Measurements from ENCODE around the gene HACL1. TPM values are rescaled to one million over a fixed set of nuclear protein-coding genes. Genes with fewer than 3 reads are reported as not detected.
A peak's percentile ranks its signal among the peaks of the same experiment; 100 is the strongest.

Gene HACL1
- total RNA-seq (ENCODE audit: insufficient read depth, low replicate concordance), result 18.3 TPM

- DNase-seq (ENCODE audit: low spot score), result peak; percentile 100
Measured at GRCh38 chr3:15601399-15602145, at the start of gene HACL1, which contains the start of gene BTD. Gene HACL1 (minus strand): TSS chr3:15601569. CDS start chr3:15601463, 106 bp downstream. Gene BTD (plus strand): TSS chr3:15601745. CDS start chr3:15635440, 33,695 bp downstream.

- DNase-seq (ENCODE audit: low spot score), result no peak
Measured at GRCh38 chr3:15649858-15650257, 48.5 kb upstream of the HACL1 start.

GRCh38 chr3:15649341-15649740 lies 48.0 kb upstream of the HACL1 start:
- DNase-seq (ENCODE audit: low spot score), result no peak

- peak; percentile 51 for DNase-seq (ENCODE audit: low spot score)
Measured at GRCh38 chr3:15647611-15648167, 46.3 kb upstream of the HACL1 start.

GRCh38 chr3:15646851-15647511 lies 45.6 kb upstream of the HACL1 start:
- DNase-seq (ENCODE audit: low spot score), result peak; percentile 96

- peak; percentile 83 for DNase-seq (ENCODE audit: low spot score)
Measured at GRCh38 chr3:15645740-15646501, 44.6 kb upstream of the HACL1 start.

GRCh38 chr3:15645246-15645645 lies 43.9 kb upstream of the HACL1 start:
- no peak for DNase-seq (ENCODE audit: low spot score)

- no peak for DNase-seq (ENCODE audit: low spot score)
Measured at GRCh38 chr3:15638891-15639262, 37.5 kb upstream of the HACL1 start.

GRCh38 chr3:15638193-15638890 lies 37.0 kb upstream of the HACL1 start:
- DNase-seq (ENCODE audit: low spot score), result peak; percentile 69

- DNase-seq (ENCODE audit: low spot score), result no peak
Measured at GRCh38 chr3:15637131-15637951, 36.0 kb upstream of the HACL1 start.

- peak; percentile 68 for DNase-seq (ENCODE audit: low spot score)
Measured at GRCh38 chr3:15636028-15636709, 34.8 kb upstream of the HACL1 start.

- DNase-seq (ENCODE audit: low spot score), result peak; percentile 91
Measured at GRCh38 chr3:15635121-15635661, 33.8 kb upstream of the HACL1 start.

GRCh38 chr3:15634671-15635070 lies 33.3 kb upstream of the HACL1 start:
- no peak for DNase-seq (ENCODE audit: low spot score)

- peak; percentile 62 for DNase-seq (ENCODE audit: low spot score)
Measured at GRCh38 chr3:15633766-15634598, 32.6 kb upstream of the HACL1 start.

- no peak for DNase-seq (ENCODE audit: low spot score)
Measured at GRCh38 chr3:15633159-15633558, 31.8 kb upstream of the HACL1 start.

- DNase-seq (ENCODE audit: low spot score), result no peak
Measured at GRCh38 chr3:15632212-15632580, 30.8 kb upstream of the HACL1 start.

GRCh38 chr3:15631426-15632211 lies 30.2 kb upstream of the HACL1 start:
- no peak for DNase-seq (ENCODE audit: low spot score)
